Endothelial cell (in vitro differentiated cells): ENCODE data around the gene FOXQ1. TPM values are rescaled to one million over a fixed set of nuclear protein-coding genes. Genes with fewer than 3 reads are reported as not detected.

ENCODE experiments used
- DNase-seq: peaks from one replicate; pipeline ENCODE4 v3.0.0; 2021; ENCODE audit warnings: low spot score
- H3K27ac Mint-ChIP-seq: one replicate; pipeline ENCODE4 v1.8.0; 2021; ENCODE audit warnings: mixed read lengths, inconsistent platforms; ENCODE audit not compliant: unreplicated experiment
- H3K27me3 Mint-ChIP-seq: one replicate; pipeline ENCODE4 v1.8.0; 2021; ENCODE audit warnings: mild to moderate bottlenecking, moderate library complexity, mixed read lengths, inconsistent platforms; ENCODE audit not compliant: unreplicated experiment
- H3K36me3 Mint-ChIP-seq: one replicate; pipeline ENCODE4 v1.8.0; 2021; ENCODE audit warnings: mild to moderate bottlenecking, low read depth, mixed read lengths, inconsistent platforms; ENCODE audit not compliant: unreplicated experiment
- H3K4me1 Mint-ChIP-seq: one replicate; pipeline ENCODE4 v1.8.0; 2021; ENCODE audit warnings: mild to moderate bottlenecking, mixed read lengths, inconsistent platforms; ENCODE audit not compliant: unreplicated experiment
- H3K4me3 Mint-ChIP-seq: one replicate; pipeline ENCODE4 v1.8.0; 2021; ENCODE audit warnings: mild to moderate bottlenecking, mixed read lengths, inconsistent platforms; ENCODE audit not compliant: unreplicated experiment
- H3K9me3 Mint-ChIP-seq: one replicate; pipeline ENCODE4 v1.8.0; 2021; ENCODE audit warnings: mixed read lengths, inconsistent platforms; ENCODE audit not compliant: unreplicated experiment
- CTCF ChIP-seq: fragments of 200-600 bp; sonication (generic); IDR thresholded peaks from one replicate; pipeline ENCODE4 v1.5.0; 2021; ENCODE audit warnings: antibody characterized with exemption; ENCODE audit not compliant: unreplicated experiment
- total RNA-seq: library from RNA; stranded (reverse); fragmentation: NEBNext Ultra II Directional; extraction: Animal tissue kit (Norgen Biotek cat#: 25700); gene quantifications from one replicate; pipeline ENCODE4 v1.2.1, GENCODE V29; 2021; ENCODE audit not compliant: unreplicated experiment

The FOXQ1 gene
- total RNA-seq, 1 donor from 2014 or later = 0.67 TPM

DNA sequence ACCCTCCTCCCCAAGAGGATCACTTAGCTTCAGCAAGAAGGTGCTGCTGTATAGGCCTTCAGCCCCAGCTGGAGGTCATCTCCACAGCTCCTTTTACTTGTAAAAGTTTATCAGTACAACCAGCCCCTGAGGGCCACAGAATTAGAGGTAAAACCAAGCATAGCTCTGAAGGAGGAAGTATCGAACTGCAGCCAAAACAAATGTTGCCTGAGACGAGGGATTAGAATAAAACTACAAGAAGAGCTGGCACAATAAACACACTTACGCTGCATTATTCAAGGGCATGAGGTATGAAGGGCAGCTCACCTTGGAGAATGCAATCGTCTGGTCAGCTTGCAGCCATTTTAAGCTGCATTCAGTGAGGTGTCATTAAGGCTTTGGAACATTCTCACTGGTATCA, 21.1 kb upstream of the FOXQ1 start:
- H3K36me3 Mint-ChIP-seq = no peaks in the 10 kb centered on the region
- no peaks in the 10 kb centered on the region for H3K9me3 Mint-ChIP-seq
- no peak overlapping the region for H3K27ac Mint-ChIP-seq
- TF ChIP-seq CTCF = no peak
- H3K4me3 Mint-ChIP-seq = no peak overlapping the region
- H3K27me3 Mint-ChIP-seq = no peaks in the 10 kb centered on the region
- DNase-seq = no peak
- peaks cover 18% of the 10 kb centered on the region for H3K4me1 Mint-ChIP-seq

DNA sequence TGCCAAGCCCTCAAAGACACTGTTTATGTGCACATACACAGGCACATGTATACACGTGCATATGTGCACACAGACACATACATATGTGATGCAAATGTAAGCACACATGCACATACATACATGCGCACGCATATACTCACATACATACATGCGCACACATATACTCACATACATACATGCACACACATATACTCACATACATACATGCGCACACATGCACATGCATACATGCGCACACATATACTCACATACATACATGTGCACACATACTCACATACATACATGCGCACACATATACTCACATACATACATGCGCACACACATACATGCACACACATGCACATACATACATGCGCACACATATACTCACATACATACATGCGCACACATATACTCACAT, 20.5 kb upstream of the FOXQ1 start:
- no peak for TF ChIP-seq CTCF
- H3K4me3 Mint-ChIP-seq = no peak overlapping the region
- no peak for DNase-seq
- peaks cover 13% of the 10 kb centered on the region for H3K4me1 Mint-ChIP-seq
- H3K27me3 Mint-ChIP-seq = no peaks in the 10 kb centered on the region
- no peaks in the 10 kb centered on the region for H3K9me3 Mint-ChIP-seq
- H3K27ac Mint-ChIP-seq = no peak overlapping the region
- H3K36me3 Mint-ChIP-seq = no peaks in the 10 kb centered on the region

DNA sequence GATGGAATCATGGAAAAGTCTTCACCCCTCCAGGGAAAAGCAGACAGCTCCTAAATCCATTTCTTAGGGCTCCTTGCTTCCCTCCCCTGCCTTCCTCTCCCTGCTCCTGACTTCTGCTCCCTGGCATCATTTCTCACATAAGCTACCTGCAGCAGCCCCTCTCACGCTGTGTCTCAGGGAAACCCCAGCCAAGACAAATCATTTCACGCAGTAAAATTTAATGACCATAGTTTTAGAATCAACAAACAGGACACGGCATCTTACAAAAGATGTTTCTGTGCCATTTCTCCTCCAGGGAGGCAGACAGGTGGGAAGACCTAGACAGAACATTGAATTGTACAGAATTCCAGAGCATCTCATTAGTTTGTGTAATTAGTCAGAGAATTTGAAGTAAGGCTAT, 16.5 kb upstream of the FOXQ1 start:
- Mint-ChIP-seq H3K36me3 (no peaks in the 10 kb centered on the region), H3K4me1 (no peaks in the 10 kb centered on the region), H3K27me3 (no peaks in the 10 kb centered on the region), H3K27ac (no peak overlapping the region), H3K9me3 (no peaks in the 10 kb centered on the region), H3K4me3 (no peak overlapping the region)
- no peak for DNase-seq
- TF ChIP-seq CTCF = no peak

GRCh38 chr6:1296079-1296478, 15.8 kb upstream of the FOXQ1 start:
- Mint-ChIP-seq H3K9me3 (no peaks in the 10 kb centered on the region), H3K27ac (no peak overlapping the region), H3K36me3 (no peaks in the 10 kb centered on the region), H3K27me3 (no peaks in the 10 kb centered on the region), H3K4me3 (no peak overlapping the region), H3K4me1 (no peaks in the 10 kb centered on the region)
- DNase-seq = no peak
- TF ChIP-seq CTCF = no peak

GRCh38 chr6:1296542-1296941, 15.4 kb upstream of the FOXQ1 start:
- no peaks in the 10 kb centered on the region for H3K36me3 Mint-ChIP-seq
- no peaks in the 10 kb centered on the region for H3K27me3 Mint-ChIP-seq
- no peaks in the 10 kb centered on the region for H3K9me3 Mint-ChIP-seq
- no peak for TF ChIP-seq CTCF
- H3K27ac Mint-ChIP-seq = no peak overlapping the region
- DNase-seq = no peak
- H3K4me3 Mint-ChIP-seq = no peak overlapping the region
- no peaks in the 10 kb centered on the region for H3K4me1 Mint-ChIP-seq
